Measurements from ENCODE around the gene PIK3R2. TPM values are rescaled to one million over a fixed set of nuclear protein-coding genes. Genes with fewer than 3 reads are reported as not detected.
"Not testable (repeated sequence)": the region's sequence is repeated elsewhere in the genome, so short reads cannot be mapped to it uniquely, and the experiment has no call there.

PIK3R2 gene
- total RNA-seq, 1 donor from 2014 or later = 47.0 TPM

GRCh38 chr19:18203863-18204393 is 51.0 kb downstream of the PIK3R2 start, which contains the start of gene RAB3A:
Gene RAB3A, minus strand, starts transcription at chr19:18204042. Its CDS starts 1,302 bp downstream, at chr19:18202740.
- Mint-ChIP-seq H3K4me3 (peak within 1 kb of the TSS; percentile 96), H3K27ac (peak within 1 kb of the TSS; percentile 96), H3K4me1 (ENCODE audit: unreplicated experiment) (peaks cover 8% of the 10 kb centered on the region), H3K36me3 (no peaks in the 10 kb centered on the region), H3K9me3 (no peaks in the 10 kb centered on the region), H3K27me3 (peaks cover 6% of the 10 kb centered on the region)
- TF ChIP-seq CTCF (conservative IDR thresholded peaks at IDR 0.05) = peak; percentile 33
- peak; percentile 100 for DNase-seq (ENCODE audit: extremely low spot score, unreplicated experiment)

- Mint-ChIP-seq H3K4me3 (peak overlapping the region; percentile 96), H3K9me3 (no peaks in the 10 kb centered on the region), H3K4me1 (ENCODE audit: unreplicated experiment) (peaks cover 8% of the 10 kb centered on the region), H3K27ac (peak overlapping the region; percentile 96), H3K36me3 (no peaks in the 10 kb centered on the region), H3K27me3 (peaks cover 6% of the 10 kb centered on the region)
- DNase-seq (ENCODE audit: extremely low spot score, unreplicated experiment) = no peak
- TF ChIP-seq CTCF (conservative IDR thresholded peaks at IDR 0.05) = no peak
Measured at GRCh38 chr19:18204394-18205199, 51.6 kb downstream of the PIK3R2 start.

DNA sequence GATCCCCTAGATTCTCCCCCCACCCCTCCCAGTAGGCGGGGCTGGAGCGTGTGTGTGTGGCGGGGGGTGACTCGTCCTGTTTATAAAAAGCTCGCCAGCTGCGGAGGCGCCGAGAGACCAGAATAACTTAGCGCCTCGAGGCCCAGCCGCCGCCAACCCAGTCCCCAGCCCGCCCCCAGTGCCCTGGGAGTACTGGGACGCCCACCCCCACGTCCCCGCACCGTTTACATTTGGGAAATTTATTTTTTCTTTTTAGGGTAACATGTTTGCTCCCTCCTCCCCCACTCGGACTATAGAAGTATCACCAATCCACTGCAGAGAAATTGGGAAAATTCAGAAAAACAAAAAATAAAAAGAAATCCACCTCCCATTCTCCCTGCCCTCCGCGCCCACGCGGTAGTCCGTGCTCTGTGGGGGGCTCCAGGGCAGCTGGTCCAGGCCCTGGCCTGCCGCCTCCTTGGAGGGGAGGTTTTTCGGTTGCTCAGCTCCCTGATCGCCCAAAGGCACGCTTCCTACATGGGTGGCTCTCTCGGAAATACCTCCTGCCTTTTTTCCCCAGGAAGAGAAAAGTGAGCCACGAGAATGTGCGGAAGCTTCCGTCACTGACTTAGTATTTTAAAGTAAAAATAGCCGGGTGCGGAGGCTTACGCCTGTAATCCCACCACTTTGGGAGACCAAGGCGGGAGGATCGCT is 52.4 kb downstream of the PIK3R2 start:
- Mint-ChIP-seq H3K9me3 (no peaks in the 10 kb centered on the region), H3K4me3 (peak overlapping the region; percentile 96), H3K36me3 (no peaks in the 10 kb centered on the region), H3K27me3 (peaks cover 11% of the 10 kb centered on the region), H3K27ac (peak overlapping the region; percentile 96), H3K4me1 (ENCODE audit: unreplicated experiment) (peaks cover 8% of the 10 kb centered on the region)
- no peak for TF ChIP-seq CTCF (conservative IDR thresholded peaks at IDR 0.05)
- no peak for DNase-seq (ENCODE audit: extremely low spot score, unreplicated experiment)

- TF ChIP-seq CTCF (conservative IDR thresholded peaks at IDR 0.05) = no peak
- H3K36me3 Mint-ChIP-seq = no peaks in the 10 kb centered on the region
- peak overlapping the region; percentile 96 for H3K4me3 Mint-ChIP-seq
- peaks cover 13% of the 10 kb centered on the region for H3K27me3 Mint-ChIP-seq
- no peaks in the 10 kb centered on the region for H3K9me3 Mint-ChIP-seq
- no peak for DNase-seq (ENCODE audit: extremely low spot score, unreplicated experiment)
- H3K27ac Mint-ChIP-seq = no peak overlapping the region
- peaks cover 8% of the 10 kb centered on the region for H3K4me1 Mint-ChIP-seq (ENCODE audit: unreplicated experiment)
Measured at GRCh38 chr19:18206018-18206417, 53.1 kb downstream of the PIK3R2 start.

GRCh38 chr19:18208098-18208951 is 55.4 kb downstream of the PIK3R2 start:
- H3K27me3 Mint-ChIP-seq = peaks cover 17% of the 10 kb centered on the region
- peak; percentile 74 for TF ChIP-seq CTCF (conservative IDR thresholded peaks at IDR 0.05)
- H3K36me3 Mint-ChIP-seq = no peaks in the 10 kb centered on the region
- no peak overlapping the region for H3K27ac Mint-ChIP-seq
- peaks cover under 1% of the 10 kb centered on the region for H3K4me1 Mint-ChIP-seq (ENCODE audit: unreplicated experiment)
- no peak for DNase-seq (ENCODE audit: extremely low spot score, unreplicated experiment)
- H3K9me3 Mint-ChIP-seq = no peaks in the 10 kb centered on the region
- no peak overlapping the region for H3K4me3 Mint-ChIP-seq

- H3K36me3 Mint-ChIP-seq; H3K4me1 Mint-ChIP-seq (ENCODE audit: unreplicated experiment); H3K9me3 Mint-ChIP-seq; DNase-seq (ENCODE audit: extremely low spot score, unreplicated experiment); H3K4me3 Mint-ChIP-seq; H3K27ac Mint-ChIP-seq: not testable (repeated sequence)
- peaks cover 24% of the 10 kb centered on the region for H3K27me3 Mint-ChIP-seq
Measured at GRCh38 chr19:18209912-18210311, 56.9 kb downstream of the PIK3R2 start.
